Liver (tissue), 9 donors: ENCODE data around the gene RRP8. TPM values are rescaled to one million over a fixed set of nuclear protein-coding genes. Genes with fewer than 3 reads are reported as not detected.

Experiments used
- DNase-seq: peaks from one replicate; pipeline ENCODE4 v3.0.0-alpha.2; 2017; ENCODE audit warnings: low spot score
- H3K27ac ChIP-seq, 2 donors: one replicate each; pipeline ENCODE4 v1.7.0; 2013; ENCODE audit warnings: inconsistent platforms in 2 of 2, low read length in 2 of 2, control low read depth in 1 of 2, low read depth in 1 of 2, mild to moderate bottlenecking in 1 of 2
- H3K27me3 ChIP-seq, 4 donors: one replicate each; pipeline versions ENCODE4 v1.6.1 to v1.7.0; 2013; ENCODE audit warnings: low read length in 3 of 4, inconsistent platforms in 1 of 4, mild to moderate bottlenecking in 1 of 4, moderate library complexity in 1 of 4; ENCODE audit not compliant: control insufficient read depth in 4 of 4, insufficient read depth in 4 of 4
- H3K36me3 ChIP-seq, 4 donors: one replicate each; pipeline versions ENCODE4 v1.6.1 to v1.7.0; 2013; ENCODE audit warnings: low read length in 3 of 4, mild to moderate bottlenecking in 3 of 4, low read depth in 1 of 4, moderate library complexity in 1 of 4; ENCODE audit not compliant: control insufficient read depth in 4 of 4, insufficient read depth in 3 of 4
- H3K4me1 ChIP-seq, 4 donors: one replicate each; pipeline versions ENCODE4 v1.6.1 to v1.7.0; 2013; ENCODE audit warnings: low read length in 3 of 4, mild to moderate bottlenecking in 3 of 4, moderate library complexity in 1 of 4; ENCODE audit not compliant: control insufficient read depth in 4 of 4, insufficient read depth in 4 of 4
- H3K4me3 ChIP-seq, 3 donors: one replicate each; pipeline versions ENCODE4 v1.6.1 to v1.7.0; 2013; ENCODE audit warnings: low read length in 3 of 3, control low read depth in 1 of 3, low read depth in 1 of 3, mild to moderate bottlenecking in 1 of 3
- H3K9ac ChIP-seq, 2 donors: one replicate each; pipeline ENCODE4 v1.7.0; 2013; ENCODE audit warnings: low read length in 2 of 2, mild to moderate bottlenecking in 2 of 2, moderate library complexity in 2 of 2, control low read depth in 1 of 2, low read depth in 1 of 2
- H3K9me3 ChIP-seq, 4 donors: one replicate each; pipeline versions ENCODE4 v1.6.1 to v1.7.0; 2013; ENCODE audit warnings: low read length in 3 of 4; ENCODE audit not compliant: control insufficient read depth in 4 of 4
- ATF3 ChIP-seq: IDR thresholded peaks from 2 replicates; pipeline ENCODE4 v1.6.1; 2016; ENCODE audit warnings: antibody characterized with exemption
- CTCF ChIP-seq: fragments of 150-350 bp; IDR thresholded peaks from 2 replicates; pipeline ENCODE4 v1.5.1; 2017; ENCODE audit warnings: improper control_type of control experiment, low read depth, low read length; ENCODE audit not compliant: missing input control
- EGR1 ChIP-seq, 2 donors: IDR thresholded peaks; 2 replicates each; pipeline ENCODE4 v1.6.1; 2016 to 2018; ENCODE audit warnings: antibody characterized with exemption in 2 of 2, low read depth in 2 of 2
- FOXA1 ChIP-seq: IDR thresholded peaks from 2 replicates; pipeline ENCODE4 v1.6.1; 2016; ENCODE audit warnings: antibody characterized with exemption
- FOXA2 ChIP-seq: IDR thresholded peaks from 2 replicates; pipeline ENCODE4 v1.6.1; 2016; ENCODE audit warnings: antibody characterized with exemption
- GABPA ChIP-seq, 2 donors: IDR thresholded peaks in 1 of 2; conservative IDR thresholded peaks in 1 of 2; 2 replicates each; pipeline ENCODE4 v1.6.1; 2016; ENCODE audit warnings: antibody characterized with exemption in 2 of 2, mild to moderate bottlenecking in 1 of 2, moderate library complexity in 1 of 2
- HNF4A ChIP-seq, 2 donors: conservative IDR thresholded peaks; 2 replicates each; pipeline ENCODE4 v1.6.1; 2016; ENCODE audit warnings: antibody characterized with exemption in 2 of 2, mild to moderate bottlenecking in 2 of 2
- HNF4G ChIP-seq: IDR thresholded peaks from 2 replicates; pipeline ENCODE4 v1.6.1; 2016; ENCODE audit warnings: antibody characterized with exemption
- MAX ChIP-seq: IDR thresholded peaks from 2 replicates; pipeline ENCODE4 v1.6.1; 2016; ENCODE audit warnings: antibody characterized with exemption
- NR2F2 ChIP-seq: IDR thresholded peaks from 2 replicates; pipeline ENCODE4 v1.6.1; 2016; ENCODE audit warnings: antibody characterized with exemption
- RAD21 ChIP-seq, 2 donors: IDR thresholded peaks; 2 replicates each; pipeline ENCODE4 v1.6.1; 2016; ENCODE audit warnings: antibody characterized with exemption in 2 of 2, mild to moderate bottlenecking in 2 of 2
- REST ChIP-seq: IDR thresholded peaks from 2 replicates; pipeline ENCODE4 v1.6.1; 2016; ENCODE audit warnings: antibody characterized with exemption, mild to moderate bottlenecking
- RXRA ChIP-seq, 2 donors: IDR thresholded peaks; 2 replicates each; pipeline ENCODE4 v1.6.1; 2017 to 2018; ENCODE audit warnings: antibody characterized with exemption in 2 of 2, mild to moderate bottlenecking in 1 of 2
- SP1 ChIP-seq: IDR thresholded peaks from 2 replicates; pipeline ENCODE4 v1.6.1; 2018; ENCODE audit warnings: antibody characterized with exemption, mild to moderate bottlenecking
- TAF1 ChIP-seq: conservative IDR thresholded peaks from 2 replicates; pipeline ENCODE4 v1.6.1; 2016; ENCODE audit warnings: antibody characterized with exemption, mild to moderate bottlenecking
- YY1 ChIP-seq: IDR thresholded peaks from 2 replicates; pipeline ENCODE4 v1.6.1; 2016; ENCODE audit warnings: antibody characterized with exemption, mild to moderate bottlenecking
- ZBTB33 ChIP-seq: IDR thresholded peaks from 2 replicates; pipeline ENCODE4 v1.6.1; 2016; ENCODE audit warnings: antibody characterized with exemption
- WGBS: extraction: QIAGEN DNeasy Blood & Tissue Kit; methylation state at CpG from one replicate; pipeline ENCODE4 v1.1.7; 2013; 5-methylcytosine and 5-hydroxymethylcytosine counted together
- polyA plus RNA-seq, 2 donors: library from polyadenylated mRNA; stranded (reverse) in 1 of 2; unstranded in 1 of 2; fragments of 200-250 nt in 1 of 2; fragments of >200 nt in 1 of 2; fragmentation: Nextera tagmentation in 1 of 2; extraction: Ambion mirVana in 1 of 2; gene quantifications; one replicate each; pipeline versions ENCODE4 v1.2.1 to v1.2.3, GENCODE V29; 2013 to 2015
- total RNA-seq, 2 donors: library from RNA; depleted of rRNA; stranded (reverse); fragments of >200 nt; gene quantifications; one replicate each; pipeline ENCODE4 v1.2.3, GENCODE V29; 2014
- donor health status: healthy.
- donor health status: healthy.
- donor health status: healthy.
- donor health status: healthy.
- donor health status: healthy.

RRP8 gene
- total and polyA plus RNA-seq, 4 donors = 10.3 to 12.6 (median 11.2) TPM

GRCh38 chr11:6622261-6623171, 19.1 kb upstream of the RRP8 start:
- Histone ChIP-seq H3K4me3 (no peak overlapping the region), H3K9ac (no peak overlapping the region), H3K27ac (no peak overlapping the region), H3K4me1 (peaks cover 0 to 20% (median 11%) of the 10 kb centered on the region in 4 donors), H3K9me3 (no peaks in the 10 kb centered on the region), H3K27me3 (no peaks in the 10 kb centered on the region), H3K36me3 (no peaks in the 10 kb centered on the region)
- no peak for TF ChIP-seq GABPA (IDR thresholded peaks at IDR 0.05 in 1 of 2, conservative IDR thresholded peaks at IDR 0.05 in 1 of 2)
- no peak for TF ChIP-seq RXRA (IDR thresholded peaks at IDR 0.05)
- no peak for TF ChIP-seq ATF3
- TF ChIP-seq RAD21 (IDR thresholded peaks at IDR 0.05) = no peak
- no peak for TF ChIP-seq SP1
- no peak for TF ChIP-seq FOXA2
- TF ChIP-seq REST = no peak
- TF ChIP-seq YY1 = no peak
- no peak for TF ChIP-seq HNF4G
- no peak for TF ChIP-seq EGR1 (IDR thresholded peaks at IDR 0.05; ENCODE audit: low read depth in 2 of 2)
- no peak for TF ChIP-seq ZBTB33
- TF ChIP-seq NR2F2 = no peak
- TF ChIP-seq MAX = no peak
- TF ChIP-seq TAF1 = no peak
- no peak for TF ChIP-seq FOXA1
- TF ChIP-seq CTCF = no peak
- TF ChIP-seq HNF4A (conservative IDR thresholded peaks at IDR 0.05) = no peak
- DNase-seq = no peak
- 91% methylated on average over 24 of the region's 24 CpGs for WGBS
